Fibroblast of mammary gland (primary cell): Measurements from ENCODE around the gene RAB21.

Experiments used
- DNase-seq: peaks from one replicate; pipeline ENCODE4 v3.0.0-alpha.2; 2010; ENCODE audit warnings: low read depth
- H3K4me3 ChIP-seq: 2 replicates; pipeline ENCODE4 v1.5.1; 2011; ENCODE audit warnings: low read depth, mild to moderate bottlenecking, low read length, moderate library complexity; ENCODE audit not compliant: control insufficient read depth
- TF ChIP-seq, protein P1 (sequence below): conservative IDR thresholded peaks from 2 replicates; pipeline ENCODE4 v1.5.1; 2011; ENCODE audit warnings: low read depth, low read length, inconsistent platforms; ENCODE audit not compliant: control insufficient read depth, insufficient read depth

RAB21 gene, protein sequence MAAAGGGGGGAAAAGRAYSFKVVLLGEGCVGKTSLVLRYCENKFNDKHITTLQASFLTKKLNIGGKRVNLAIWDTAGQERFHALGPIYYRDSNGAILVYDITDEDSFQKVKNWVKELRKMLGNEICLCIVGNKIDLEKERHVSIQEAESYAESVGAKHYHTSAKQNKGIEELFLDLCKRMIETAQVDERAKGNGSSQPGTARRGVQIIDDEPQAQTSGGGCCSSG

DNA sequence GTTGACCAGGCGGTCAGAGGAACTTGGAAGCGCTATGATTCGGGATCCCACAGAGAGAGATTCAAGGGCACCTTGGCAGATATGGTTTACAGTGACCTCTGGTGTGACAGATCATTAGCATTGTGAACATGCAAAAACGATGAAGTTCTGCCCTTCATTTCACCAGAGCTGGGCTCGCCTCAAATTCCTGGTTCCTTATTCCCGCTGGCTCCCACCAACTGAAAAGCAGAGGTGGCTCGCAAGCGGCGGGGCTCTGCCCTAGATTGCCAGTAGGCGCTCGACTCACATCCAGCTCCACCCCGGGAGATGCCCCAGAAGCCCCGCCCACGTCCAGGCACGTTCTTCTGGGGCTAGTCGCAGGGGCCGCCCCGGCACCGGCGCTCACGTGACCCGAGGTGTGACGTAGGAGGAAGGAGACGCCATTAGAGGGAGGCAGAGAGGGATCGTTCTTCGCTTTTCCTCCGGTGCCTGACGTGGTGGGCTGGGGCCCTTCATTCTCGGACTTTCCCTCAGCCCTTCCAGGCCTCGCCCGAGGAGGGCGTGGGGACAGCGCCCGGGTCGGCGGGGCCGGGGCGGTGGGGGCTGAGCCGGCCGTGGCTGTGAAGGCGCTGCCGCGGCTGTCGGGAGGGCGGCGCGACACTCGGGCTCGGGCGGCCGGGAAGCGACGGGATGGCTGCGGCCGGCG is at the start of gene RAB21:
TSS of gene RAB21 (plus strand) at position 403 of the 685 bp plus-strand sequence. CDS start at position 670, 267 bp downstream.
- TF ChIP-seq, protein P1, sequence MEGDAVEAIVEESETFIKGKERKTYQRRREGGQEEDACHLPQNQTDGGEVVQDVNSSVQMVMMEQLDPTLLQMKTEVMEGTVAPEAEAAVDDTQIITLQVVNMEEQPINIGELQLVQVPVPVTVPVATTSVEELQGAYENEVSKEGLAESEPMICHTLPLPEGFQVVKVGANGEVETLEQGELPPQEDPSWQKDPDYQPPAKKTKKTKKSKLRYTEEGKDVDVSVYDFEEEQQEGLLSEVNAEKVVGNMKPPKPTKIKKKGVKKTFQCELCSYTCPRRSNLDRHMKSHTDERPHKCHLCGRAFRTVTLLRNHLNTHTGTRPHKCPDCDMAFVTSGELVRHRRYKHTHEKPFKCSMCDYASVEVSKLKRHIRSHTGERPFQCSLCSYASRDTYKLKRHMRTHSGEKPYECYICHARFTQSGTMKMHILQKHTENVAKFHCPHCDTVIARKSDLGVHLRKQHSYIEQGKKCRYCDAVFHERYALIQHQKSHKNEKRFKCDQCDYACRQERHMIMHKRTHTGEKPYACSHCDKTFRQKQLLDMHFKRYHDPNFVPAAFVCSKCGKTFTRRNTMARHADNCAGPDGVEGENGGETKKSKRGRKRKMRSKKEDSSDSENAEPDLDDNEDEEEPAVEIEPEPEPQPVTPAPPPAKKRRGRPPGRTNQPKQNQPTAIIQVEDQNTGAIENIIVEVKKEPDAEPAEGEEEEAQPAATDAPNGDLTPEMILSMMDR, result peak; percentile 21
- H3K4me3 ChIP-seq, result peak within 1 kb of the TSS; percentile 91
- peak; percentile 95 for DNase-seq

DNA sequence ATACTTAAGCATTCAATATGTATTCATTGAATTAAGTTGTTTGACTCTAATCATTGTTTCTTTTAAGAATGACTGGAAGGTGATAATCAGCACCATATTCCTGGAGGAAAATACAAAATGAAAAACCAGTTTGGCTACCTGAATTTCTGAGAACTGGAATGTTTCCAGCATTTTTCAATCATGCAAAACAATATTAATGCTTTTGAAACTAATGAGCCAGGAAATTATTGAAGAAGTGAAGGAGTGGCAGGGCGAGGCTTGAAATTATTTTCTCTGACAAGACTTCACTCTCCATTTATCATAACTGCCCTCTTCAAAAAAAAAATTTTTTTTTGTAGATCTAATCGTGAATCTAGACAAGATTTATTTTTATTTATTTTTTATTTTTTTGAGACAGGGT is 49.7 kb upstream of the RAB21 start:
- DNase-seq, result no peak
- TF ChIP-seq, protein P1, result no peak

DNA sequence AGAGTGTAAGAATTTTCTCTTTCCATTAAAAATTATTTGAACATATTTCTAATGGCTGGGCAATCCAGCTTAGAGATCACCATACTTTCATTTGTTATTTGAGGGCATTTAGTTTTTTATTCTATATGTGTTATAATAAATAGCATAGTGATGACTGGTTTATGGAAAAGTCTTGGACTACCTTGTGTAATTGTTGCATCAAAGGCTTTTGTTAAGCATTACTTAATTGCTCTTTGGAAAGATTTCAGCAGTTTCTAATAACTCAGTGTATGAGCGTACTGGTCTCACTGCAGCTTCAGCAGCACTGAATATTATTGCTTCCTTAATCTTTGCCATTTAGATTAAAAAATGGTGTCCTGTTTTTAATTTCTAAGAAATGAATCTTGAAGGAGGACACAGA is 46.0 kb upstream of the RAB21 start:
- TF ChIP-seq, protein P1, result no peak
- H3K4me3 ChIP-seq, result no peak overlapping the region

More for the DNA sequence above, 49.7 kb upstream of the RAB21 start:
- H3K4me3 ChIP-seq, result no peak overlapping the region

DNA sequence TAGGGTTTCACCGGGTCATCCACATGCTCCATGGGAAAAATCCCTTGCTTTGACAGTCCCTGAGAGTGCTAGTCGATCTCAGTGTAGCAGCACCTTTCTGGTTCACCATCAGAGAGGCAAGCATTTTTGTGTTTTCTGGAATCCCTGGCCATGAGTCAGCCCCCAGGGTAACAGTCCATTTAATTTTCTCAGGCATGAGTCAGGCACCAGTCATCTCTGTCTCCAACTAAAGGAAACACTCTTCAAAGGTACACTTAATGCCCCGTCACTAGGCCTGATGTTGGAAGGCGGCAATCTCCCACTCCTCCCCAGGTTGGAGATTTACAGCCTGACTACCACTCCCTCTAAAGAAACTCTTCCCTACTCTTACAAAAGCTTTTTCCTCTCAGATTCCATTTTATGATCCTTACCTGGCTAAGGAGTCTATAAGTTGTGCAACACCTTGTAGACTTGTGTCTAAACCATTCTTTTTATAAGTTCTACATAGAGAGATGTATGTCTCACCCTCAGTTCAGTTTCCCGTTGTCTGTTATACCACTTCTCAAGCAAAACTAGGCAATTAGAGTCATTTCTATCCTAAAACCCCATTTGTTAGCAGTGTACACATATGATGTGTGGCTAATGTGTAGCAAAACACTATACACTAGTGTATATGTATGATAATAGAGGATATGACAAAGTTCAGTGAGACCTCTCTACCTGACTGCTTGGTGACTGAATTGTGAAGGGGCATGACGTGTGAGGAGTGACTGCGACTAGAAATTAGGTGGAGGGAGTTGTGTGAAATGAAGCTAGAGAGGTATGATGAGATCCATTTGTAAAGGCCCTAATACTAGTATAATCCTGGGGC is 44.2 kb upstream of the RAB21 start:
- peak; percentile 90 for DNase-seq
- TF ChIP-seq, protein P1, result no peak
- no peak overlapping the region for H3K4me3 ChIP-seq

More for the DNA sequence above, 46.0 kb upstream of the RAB21 start:
- peak; percentile 69 for DNase-seq

DNA sequence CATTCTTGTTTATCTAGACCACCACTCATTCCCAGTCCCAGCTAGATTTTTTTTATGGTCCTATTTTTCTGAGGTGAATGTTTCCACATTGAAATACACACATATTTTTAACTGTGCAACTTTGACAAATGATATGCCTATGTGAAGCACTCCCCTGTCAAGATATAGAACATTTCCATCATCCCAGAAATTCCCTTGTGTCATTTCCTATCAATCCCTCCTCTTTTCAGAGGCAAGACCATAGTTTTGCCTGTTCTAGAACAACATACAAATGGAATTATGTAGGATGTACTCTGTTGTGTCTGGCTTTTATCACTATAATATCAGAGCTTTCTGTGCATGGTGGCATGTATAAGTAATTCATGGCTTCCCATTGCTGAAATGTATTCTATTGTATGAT is 36.1 kb upstream of the RAB21 start:
- TF ChIP-seq, protein P1, result no peak
- H3K4me3 ChIP-seq, result no peak overlapping the region
- no peak for DNase-seq

DNA sequence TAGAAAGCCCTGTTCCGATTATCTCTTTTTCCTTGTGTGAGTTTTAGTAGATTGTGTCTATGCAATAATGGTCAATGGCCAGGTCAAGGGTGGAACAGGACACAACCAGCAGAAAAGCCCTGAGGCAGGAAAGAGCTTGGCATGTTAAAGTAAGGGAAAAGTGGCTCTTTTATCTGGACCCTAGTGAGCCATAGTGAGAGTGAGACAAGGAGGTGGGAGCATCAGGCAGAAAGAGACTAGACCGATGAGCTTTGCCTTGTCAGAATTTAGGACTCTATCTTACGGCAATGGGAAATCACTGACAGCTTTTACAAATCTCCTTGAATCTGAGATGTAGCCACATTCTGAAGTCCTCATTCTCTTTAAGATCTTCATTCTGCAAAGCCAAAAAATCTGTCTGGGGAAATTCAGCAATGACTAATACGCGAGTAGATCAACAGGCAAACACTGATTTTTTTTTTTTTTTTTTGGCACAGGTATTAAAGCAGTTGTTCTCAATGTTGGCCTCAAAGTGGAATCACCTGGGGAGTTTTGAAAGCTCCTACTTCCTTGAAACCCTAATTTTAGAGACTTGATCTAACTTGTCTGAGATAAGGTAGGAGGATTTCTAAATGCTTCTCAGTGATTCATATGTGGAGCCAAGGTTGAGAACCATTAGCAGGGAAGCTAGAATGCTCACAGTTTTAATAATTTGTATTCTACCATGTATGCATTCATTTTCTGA is 34.9 kb upstream of the RAB21 start:
- no peak overlapping the region for H3K4me3 ChIP-seq
- TF ChIP-seq, protein P1, result no peak
- peak; percentile 23 for DNase-seq
